GM23338 (cell line): ENCODE measurements around the gene PPFIBP1. TPM values are rescaled to one million over a fixed set of nuclear protein-coding genes. Genes with fewer than 3 reads are reported as not detected.
"Not testable (repeated sequence)": the region's sequence is repeated elsewhere in the genome, so short reads cannot be mapped to it uniquely, and the experiment has no call there.

Experiments used
- ATAC-seq: fragments of 200-7000 bp; cut with Tn5 transposase; 3 replicates; pipeline ENCODE4 v1.9.1; 2020
- DNase-seq: peaks from one replicate; pipeline ENCODE4 v3.0.0-alpha.2; 2015; ENCODE audit warnings: low spot score
- H2AFZ ChIP-seq: fragments of 200-600 bp; sonication (generic); 2 replicates; pipeline ENCODE4 v1.8.0; 2016; ENCODE audit warnings: antibody characterized with exemption, mild to moderate bottlenecking, moderate library complexity
- H3F3A ChIP-seq: fragments of 200-600 bp; sonication (generic); replicated peaks from 2 replicates; pipeline ENCODE4 v1.8.0; 2017; ENCODE audit warnings: antibody characterized with exemption, mixed run types, low read depth
- H3K27ac ChIP-seq: fragments of 200-600 bp; sonication (generic); 2 replicates; pipeline ENCODE4 v1.6.1; 2016; ENCODE audit warnings: low read depth
- H3K27me3 ChIP-seq: fragments of 200-600 bp; sonication (generic); 2 replicates; pipeline ENCODE4 v1.8.0; 2016; ENCODE audit warnings: mild to moderate bottlenecking, mixed run types, moderate library complexity; ENCODE audit not compliant: insufficient read depth
- H3K36me3 ChIP-seq: fragments of 200-600 bp; sonication (generic); 2 replicates; pipeline ENCODE4 v1.8.0; 2016; ENCODE audit warnings: mild to moderate bottlenecking; ENCODE audit not compliant: insufficient read depth
- H3K4me1 ChIP-seq: fragments of 200-600 bp; sonication (generic); 2 replicates; pipeline ENCODE4 v1.8.0; 2016; ENCODE audit warnings: mild to moderate bottlenecking, moderate library complexity; ENCODE audit not compliant: insufficient read depth
- H3K4me2 ChIP-seq: fragments of 200-600 bp; sonication (generic); 2 replicates; pipeline ENCODE4 v1.7.1; 2017; ENCODE audit warnings: mixed run types
- H3K4me3 ChIP-seq: fragments of 200-600 bp; sonication (generic); 2 replicates; pipeline ENCODE4 v1.6.1; 2016; ENCODE audit warnings: mixed run types
- H3K79me2 ChIP-seq: fragments of 200-600 bp; sonication (generic); replicated peaks from 2 replicates; pipeline ENCODE4 v1.8.0; 2017; ENCODE audit warnings: mild to moderate bottlenecking; ENCODE audit not compliant: insufficient read depth
- H3K9me2 ChIP-seq: fragments of 200-600 bp; sonication (generic); 2 replicates; pipeline ENCODE4 v1.8.0; 2017; ENCODE audit not compliant: insufficient read depth
- H4K20me1 ChIP-seq: fragments of 200-600 bp; sonication (generic); replicated peaks from 2 replicates; pipeline ENCODE4 v1.8.0; 2017; ENCODE audit warnings: mild to moderate bottlenecking; ENCODE audit not compliant: insufficient read depth
- H3K27ac Mint-ChIP-seq: 2 replicates; pipeline ENCODE4 v1.8.0; 2020; ENCODE audit warnings: inconsistent platforms, mild to moderate bottlenecking, moderate library complexity, mixed read lengths
- H3K27me3 Mint-ChIP-seq: 3 replicates; pipeline ENCODE4 v1.8.0; 2022; ENCODE audit warnings: low read depth, mild to moderate bottlenecking, moderate library complexity, mixed read lengths, inconsistent platforms; ENCODE audit not compliant: insufficient read depth, poor library complexity
- H3K36me3 Mint-ChIP-seq: 3 replicates; pipeline ENCODE4 v1.8.0; 2021; ENCODE audit warnings: low read depth, mild to moderate bottlenecking, inconsistent platforms, moderate library complexity, mixed read lengths
- H3K4me1 Mint-ChIP-seq: 3 replicates; pipeline ENCODE4 v1.8.0; 2020; ENCODE audit warnings: mild to moderate bottlenecking, inconsistent platforms, mixed read lengths
- H3K4me3 Mint-ChIP-seq: 3 replicates; pipeline ENCODE4 v1.8.0; 2021; ENCODE audit warnings: moderate library complexity, mild to moderate bottlenecking, inconsistent platforms, mixed read lengths
- H3K9me3 Mint-ChIP-seq: 3 replicates; pipeline ENCODE4 v1.8.0; 2020; ENCODE audit warnings: moderate library complexity, mild to moderate bottlenecking, inconsistent platforms, mixed read lengths
- CREB1 ChIP-seq: fragments of 250-450 bp; sonication (Bioruptor Pico); IDR thresholded peaks from 2 replicates; pipeline ENCODE4 v1.5.0; 2020; ENCODE audit warnings: low read depth, mild to moderate bottlenecking, moderate library complexity
- EZH2 ChIP-seq: fragments of 200-600 bp; sonication (generic); IDR thresholded peaks from one replicate; pipeline ENCODE4 v1.8.0; 2017; ENCODE audit warnings: antibody characterized with exemption, mild to moderate bottlenecking, low read depth; ENCODE audit not compliant: unreplicated experiment
- EZH2phosphoT487 ChIP-seq: fragments of 200-600 bp; sonication (generic); IDR thresholded peaks from one replicate; pipeline ENCODE4 v1.8.1; 2018; ENCODE audit warnings: antibody characterized with exemption; ENCODE audit not compliant: unreplicated experiment
- JUNB ChIP-seq: IDR thresholded peaks from one replicate; pipeline ENCODE4 v1.6.1; 2016; ENCODE audit warnings: antibody characterized with exemption; ENCODE audit not compliant: unreplicated experiment
- ZNF114 ChIP-seq: fragments of 250-450 bp; sonication (Bioruptor Pico); IDR thresholded peaks from 2 replicates; pipeline ENCODE4 v1.5.0; 2020; ENCODE audit warnings: mild to moderate bottlenecking, moderate library complexity
- polyA plus RNA-seq: library from polyadenylated mRNA; unstranded; fragments of >200 nt; fragmentation: Nextera tagmentation; extraction: Ambion mirVana; gene quantifications from 2 replicates; pipeline ENCODE4 v1.2.1, GENCODE V29; 2016
- total RNA-seq: library from RNA; depleted of rRNA; stranded (reverse); fragments of >200 nt; shearing (Covaris generic); gene quantifications from 2 replicates; pipeline ENCODE4 v1.2.3, GENCODE V29; 2014
- TF ChIP-seq, protein P1 (sequence below): IDR thresholded peaks from one replicate; pipeline ENCODE4 v1.6.1; 2018; ENCODE audit warnings: antibody characterized with exemption; ENCODE audit not compliant: unreplicated experiment
- TF ChIP-seq, protein P2 (sequence below): fragments of 250-450 bp; sonication (Bioruptor Pico); IDR thresholded peaks from 2 replicates; pipeline ENCODE4 v1.5.0; 2020; ENCODE audit warnings: mild to moderate bottlenecking, moderate library complexity

The PPFIBP1 gene
- total and polyA plus RNA-seq, 2 experiments from 2014 or later, result 33.2 to 41.9 TPM

DNA sequence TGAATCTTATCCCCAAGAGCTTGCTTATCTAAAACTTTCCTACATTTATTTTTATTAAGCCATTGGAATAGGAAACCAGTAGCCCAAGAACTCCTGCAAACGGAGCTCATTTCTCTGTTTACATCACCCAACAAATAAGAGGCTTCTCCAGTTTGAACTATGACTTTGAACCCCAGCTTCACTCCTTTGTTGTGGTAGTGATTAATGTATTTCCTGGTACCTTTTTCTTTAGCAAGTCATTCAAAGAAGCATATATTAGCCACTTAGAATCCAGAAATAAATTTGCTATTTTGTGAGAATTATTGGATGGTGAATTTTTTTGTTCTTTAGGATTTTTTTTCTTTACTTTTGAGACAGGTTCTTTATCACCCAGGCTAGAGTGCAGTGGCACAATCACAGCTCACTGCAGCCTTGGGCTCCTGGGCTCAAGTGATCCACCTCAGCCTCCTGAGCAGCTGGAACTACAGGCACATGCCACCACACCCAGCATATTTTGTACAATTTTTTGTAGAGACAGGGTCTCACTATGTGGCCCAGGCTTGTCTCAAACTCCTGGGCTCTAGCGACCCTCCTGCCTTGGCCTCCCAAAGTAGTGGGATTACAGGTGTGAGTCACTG lies 104.0 kb downstream of the PPFIBP1 start:
- not testable (repeated sequence) for H3K36me3 ChIP-seq, H3K27ac ChIP-seq, H3K4me3 Mint-ChIP-seq, ATAC-seq, H3K27ac Mint-ChIP-seq, H3K9me3 Mint-ChIP-seq, H3K4me1 ChIP-seq, H3K79me2 ChIP-seq, H3K4me1 Mint-ChIP-seq, H4K20me1 ChIP-seq, H3K4me2 ChIP-seq, H2AFZ ChIP-seq, H3F3A ChIP-seq, H3K4me3 ChIP-seq, H3K27me3 ChIP-seq, H3K9me2 ChIP-seq, DNase-seq, H3K27me3 Mint-ChIP-seq, H3K36me3 Mint-ChIP-seq

DNA sequence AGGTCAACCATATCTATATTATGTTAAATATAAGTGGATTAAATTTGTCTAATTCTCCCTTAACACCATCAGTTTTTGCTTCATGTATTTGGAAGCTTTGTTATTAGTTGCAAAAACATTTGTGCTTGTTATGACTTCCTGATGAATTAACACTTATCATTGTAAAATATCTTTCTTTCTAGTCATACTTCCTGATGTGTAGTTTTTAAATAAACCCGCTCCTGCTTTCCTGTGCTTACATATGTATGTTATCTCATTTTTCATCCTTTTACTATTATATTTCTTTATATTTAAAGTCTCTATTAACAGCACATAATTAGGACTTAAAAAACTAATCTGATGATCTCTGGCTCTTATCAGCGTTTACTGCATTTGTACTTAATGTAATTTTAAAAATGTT lies 106.2 kb downstream of the PPFIBP1 start:
- not testable (repeated sequence) for H3K4me1 Mint-ChIP-seq, H3F3A ChIP-seq, H3K79me2 ChIP-seq

DNA sequence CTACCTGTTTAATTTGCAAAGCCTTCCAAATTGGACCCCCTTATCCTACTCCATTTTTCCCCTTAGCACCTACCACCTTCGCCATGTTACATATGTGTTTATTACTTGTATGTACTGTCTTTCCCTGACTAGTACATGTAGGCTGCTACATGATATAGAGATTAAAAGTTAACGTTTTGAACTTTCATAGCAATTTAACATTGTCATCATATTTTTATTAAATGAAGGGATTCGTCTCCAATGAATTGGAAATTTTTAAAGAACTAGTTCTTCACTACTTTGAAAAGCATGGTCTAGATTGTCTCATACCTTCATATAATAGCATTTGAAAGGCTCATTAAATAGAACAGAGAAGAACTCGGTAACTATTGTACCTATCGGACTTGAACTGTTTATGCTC lies 107.4 kb downstream of the PPFIBP1 start:
- Histone ChIP-seq H2AFZ (no peak overlapping the region), H3K4me1 (no peaks in the 10 kb centered on the region)
- TF ChIP-seq EZH2phosphoT487 (no peak), CREB1 (CRISPR knock-in tag) (no peak), JUNB (no peak), EZH2 (no peak), ZNF114 (CRISPR knock-in tag) (no peak)
- TF ChIP-seq, protein P1, sequence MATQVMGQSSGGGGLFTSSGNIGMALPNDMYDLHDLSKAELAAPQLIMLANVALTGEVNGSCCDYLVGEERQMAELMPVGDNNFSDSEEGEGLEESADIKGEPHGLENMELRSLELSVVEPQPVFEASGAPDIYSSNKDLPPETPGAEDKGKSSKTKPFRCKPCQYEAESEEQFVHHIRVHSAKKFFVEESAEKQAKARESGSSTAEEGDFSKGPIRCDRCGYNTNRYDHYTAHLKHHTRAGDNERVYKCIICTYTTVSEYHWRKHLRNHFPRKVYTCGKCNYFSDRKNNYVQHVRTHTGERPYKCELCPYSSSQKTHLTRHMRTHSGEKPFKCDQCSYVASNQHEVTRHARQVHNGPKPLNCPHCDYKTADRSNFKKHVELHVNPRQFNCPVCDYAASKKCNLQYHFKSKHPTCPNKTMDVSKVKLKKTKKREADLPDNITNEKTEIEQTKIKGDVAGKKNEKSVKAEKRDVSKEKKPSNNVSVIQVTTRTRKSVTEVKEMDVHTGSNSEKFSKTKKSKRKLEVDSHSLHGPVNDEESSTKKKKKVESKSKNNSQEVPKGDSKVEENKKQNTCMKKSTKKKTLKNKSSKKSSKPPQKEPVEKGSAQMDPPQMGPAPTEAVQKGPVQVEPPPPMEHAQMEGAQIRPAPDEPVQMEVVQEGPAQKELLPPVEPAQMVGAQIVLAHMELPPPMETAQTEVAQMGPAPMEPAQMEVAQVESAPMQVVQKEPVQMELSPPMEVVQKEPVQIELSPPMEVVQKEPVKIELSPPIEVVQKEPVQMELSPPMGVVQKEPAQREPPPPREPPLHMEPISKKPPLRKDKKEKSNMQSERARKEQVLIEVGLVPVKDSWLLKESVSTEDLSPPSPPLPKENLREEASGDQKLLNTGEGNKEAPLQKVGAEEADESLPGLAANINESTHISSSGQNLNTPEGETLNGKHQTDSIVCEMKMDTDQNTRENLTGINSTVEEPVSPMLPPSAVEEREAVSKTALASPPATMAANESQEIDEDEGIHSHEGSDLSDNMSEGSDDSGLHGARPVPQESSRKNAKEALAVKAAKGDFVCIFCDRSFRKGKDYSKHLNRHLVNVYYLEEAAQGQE, result no peak
- TF ChIP-seq, protein P2, sequence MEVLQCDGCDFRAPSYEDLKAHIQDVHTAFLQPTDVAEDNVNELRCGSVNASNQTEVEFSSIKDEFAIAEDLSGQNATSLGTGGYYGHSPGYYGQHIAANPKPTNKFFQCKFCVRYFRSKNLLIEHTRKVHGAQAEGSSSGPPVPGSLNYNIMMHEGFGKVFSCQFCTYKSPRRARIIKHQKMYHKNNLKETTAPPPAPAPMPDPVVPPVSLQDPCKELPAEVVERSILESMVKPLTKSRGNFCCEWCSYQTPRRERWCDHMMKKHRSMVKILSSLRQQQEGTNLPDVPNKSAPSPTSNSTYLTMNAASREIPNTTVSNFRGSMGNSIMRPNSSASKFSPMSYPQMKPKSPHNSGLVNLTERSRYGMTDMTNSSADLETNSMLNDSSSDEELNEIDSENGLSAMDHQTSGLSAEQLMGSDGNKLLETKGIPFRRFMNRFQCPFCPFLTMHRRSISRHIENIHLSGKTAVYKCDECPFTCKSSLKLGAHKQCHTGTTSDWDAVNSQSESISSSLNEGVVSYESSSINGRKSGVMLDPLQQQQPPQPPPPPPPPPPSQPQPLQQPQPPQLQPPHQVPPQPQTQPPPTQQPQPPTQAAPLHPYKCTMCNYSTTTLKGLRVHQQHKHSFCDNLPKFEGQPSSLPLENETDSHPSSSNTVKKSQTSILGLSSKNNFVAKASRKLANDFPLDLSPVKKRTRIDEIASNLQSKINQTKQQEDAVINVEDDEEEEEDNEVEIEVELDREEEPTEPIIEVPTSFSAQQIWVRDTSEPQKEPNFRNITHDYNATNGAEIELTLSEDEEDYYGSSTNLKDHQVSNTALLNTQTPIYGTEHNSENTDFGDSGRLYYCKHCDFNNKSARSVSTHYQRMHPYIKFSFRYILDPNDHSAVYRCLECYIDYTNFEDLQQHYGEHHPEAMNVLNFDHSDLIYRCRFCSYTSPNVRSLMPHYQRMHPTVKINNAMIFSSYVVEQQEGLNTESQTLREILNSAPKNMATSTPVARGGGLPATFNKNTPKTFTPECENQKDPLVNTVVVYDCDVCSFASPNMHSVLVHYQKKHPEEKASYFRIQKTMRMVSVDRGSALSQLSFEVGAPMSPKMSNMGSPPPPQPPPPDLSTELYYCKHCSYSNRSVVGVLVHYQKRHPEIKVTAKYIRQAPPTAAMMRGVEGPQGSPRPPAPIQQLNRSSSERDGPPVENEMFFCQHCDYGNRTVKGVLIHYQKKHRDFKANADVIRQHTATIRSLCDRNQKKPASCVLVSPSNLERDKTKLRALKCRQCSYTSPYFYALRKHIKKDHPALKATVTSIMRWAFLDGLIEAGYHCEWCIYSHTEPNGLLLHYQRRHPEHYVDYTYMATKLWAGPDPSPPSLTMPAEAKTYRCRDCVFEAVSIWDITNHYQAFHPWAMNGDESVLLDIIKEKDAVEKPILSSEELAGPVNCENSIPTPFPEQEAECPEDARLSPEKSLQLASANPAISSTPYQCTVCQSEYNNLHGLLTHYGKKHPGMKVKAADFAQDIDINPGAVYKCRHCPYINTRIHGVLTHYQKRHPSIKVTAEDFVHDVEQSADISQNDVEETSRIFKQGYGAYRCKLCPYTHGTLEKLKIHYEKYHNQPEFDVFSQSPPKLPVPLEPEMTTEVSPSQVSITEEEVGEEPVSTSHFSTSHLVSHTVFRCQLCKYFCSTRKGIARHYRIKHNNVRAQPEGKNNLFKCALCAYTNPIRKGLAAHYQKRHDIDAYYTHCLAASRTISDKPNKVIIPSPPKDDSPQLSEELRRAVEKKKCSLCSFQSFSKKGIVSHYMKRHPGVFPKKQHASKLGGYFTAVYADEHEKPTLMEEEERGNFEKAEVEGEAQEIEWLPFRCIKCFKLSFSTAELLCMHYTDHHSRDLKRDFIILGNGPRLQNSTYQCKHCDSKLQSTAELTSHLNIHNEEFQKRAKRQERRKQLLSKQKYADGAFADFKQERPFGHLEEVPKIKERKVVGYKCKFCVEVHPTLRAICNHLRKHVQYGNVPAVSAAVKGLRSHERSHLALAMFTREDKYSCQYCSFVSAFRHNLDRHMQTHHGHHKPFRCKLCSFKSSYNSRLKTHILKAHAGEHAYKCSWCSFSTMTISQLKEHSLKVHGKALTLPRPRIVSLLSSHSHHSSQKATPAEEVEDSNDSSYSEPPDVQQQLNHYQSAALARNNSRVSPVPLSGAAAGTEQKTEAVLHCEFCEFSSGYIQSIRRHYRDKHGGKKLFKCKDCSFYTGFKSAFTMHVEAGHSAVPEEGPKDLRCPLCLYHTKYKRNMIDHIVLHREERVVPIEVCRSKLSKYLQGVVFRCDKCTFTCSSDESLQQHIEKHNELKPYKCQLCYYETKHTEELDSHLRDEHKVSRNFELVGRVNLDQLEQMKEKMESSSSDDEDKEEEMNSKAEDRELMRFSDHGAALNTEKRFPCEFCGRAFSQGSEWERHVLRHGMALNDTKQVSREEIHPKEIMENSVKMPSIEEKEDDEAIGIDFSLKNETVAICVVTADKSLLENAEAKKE, result no peak

More for the DNA sequence above, 106.2 kb downstream of the PPFIBP1 start:
- H3K36me3 ChIP-seq, ATAC-seq, H3K9me3 Mint-ChIP-seq, H3K4me3 Mint-ChIP-seq, H3K9me2 ChIP-seq, H3K27ac ChIP-seq, H2AFZ ChIP-seq, DNase-seq, H3K27me3 ChIP-seq, H4K20me1 ChIP-seq, H3K27ac Mint-ChIP-seq, H3K4me3 ChIP-seq, H3K27me3 Mint-ChIP-seq, H3K4me2 ChIP-seq, H3K4me1 ChIP-seq, H3K36me3 Mint-ChIP-seq: not testable (repeated sequence)

More for the DNA sequence above, 107.4 kb downstream of the PPFIBP1 start:
- Histone ChIP-seq H4K20me1 (no peaks in the 10 kb centered on the region), H3K27me3 (no peaks in the 10 kb centered on the region), H3K27ac (no peak overlapping the region), H3K4me3 (no peak overlapping the region), H3F3A (no peaks in the 10 kb centered on the region), H3K4me2 (no peak overlapping the region), H3K9me2 (no peaks in the 10 kb centered on the region), H3K79me2 (no peaks in the 10 kb centered on the region), H3K36me3 (no peaks in the 10 kb centered on the region)
- H3K27me3 Mint-ChIP-seq, result no peaks in the 10 kb centered on the region
- no peak for DNase-seq
- no peaks in the 10 kb centered on the region for H3K9me3 Mint-ChIP-seq
- no peaks in the 10 kb centered on the region; the same call in 2 of the 3 replicates for H3K4me1 Mint-ChIP-seq
- H3K36me3 Mint-ChIP-seq, result no peaks in the 10 kb centered on the region; the same call in 2 of the 3 replicates
- no peak overlapping the region for H3K4me3 Mint-ChIP-seq
- ATAC-seq, result no peak
- no peak overlapping the region for H3K27ac Mint-ChIP-seq
